IMR-90 (cell line): ENCODE results near the gene NAA38. TPM values are rescaled to one million over a fixed set of nuclear protein-coding genes. Genes with fewer than 3 reads are reported as not detected.

Experiments used
- ATAC-seq: fragments of 200-7000 bp; cut with Tn5 transposase; 2 replicates; pipeline ENCODE4 v1.9.1; 2020; ENCODE audit warnings: low read depth, mild to moderate bottlenecking, moderate library complexity
- BruUV-seq: library from RNA; stranded (reverse); fragments of 400-500 nt; replicated peaks from 2 replicates; lab custom pipeline; 2021; lab: Mats Ljungman, UMichigan
- CTCF ChIA-PET: fragments of 300-600 bp; formaldehyde crosslinking; extraction: SDS; loops from one replicate; lab custom pipeline; 2021; ENCODE audit warnings: antibody characterized with exemption; lab: Yijun Ruan, JAX
- POLR2A ChIA-PET: fragments of 300-600 bp; sonication (Branson Sonifier 250); formaldehyde crosslinking; loops from one replicate; lab custom pipeline; 2022; ENCODE audit warnings: antibody characterized with exemption; ENCODE audit not compliant: unreplicated experiment; lab: Charles Lee
- DNase-seq: peaks from one replicate; pipeline ENCODE4 v3.0.0; 2013
- H2AFZ ChIP-seq: replicated peaks from 2 replicates; pipeline ENCODE3; 2013; ENCODE audit warnings: low read length, mild to moderate bottlenecking; ENCODE audit not compliant: poor library complexity
- H2AK5ac ChIP-seq: 2 replicates; pipeline ENCODE4 v1.6.1; 2013; ENCODE audit warnings: low read depth, low read length, inconsistent platforms
- H2AK9ac ChIP-seq: replicated peaks from 2 replicates; pipeline ENCODE3; 2013; ENCODE audit warnings: mild to moderate bottlenecking, low read depth, low read length, moderate library complexity; ENCODE audit not compliant: poor library complexity
- H2BK120ac ChIP-seq: 2 replicates; pipeline ENCODE4 v1.6.1; 2013; ENCODE audit warnings: low read depth, low read length, inconsistent platforms
- H2BK15ac ChIP-seq: 3 replicates; pipeline ENCODE4 v1.6.1; 2013; ENCODE audit warnings: low read depth, low read length, inconsistent platforms
- H2BK20ac ChIP-seq: 2 replicates; pipeline ENCODE4 v1.6.1; 2013; ENCODE audit warnings: low read depth, mild to moderate bottlenecking, inconsistent platforms, low read length, moderate library complexity
- H2BK5ac ChIP-seq: 2 replicates; pipeline ENCODE4 v1.6.1; 2013; ENCODE audit warnings: mild to moderate bottlenecking, low read depth, low read length, inconsistent platforms; ENCODE audit not compliant: poor library complexity, severe bottlenecking
- H3K14ac ChIP-seq: replicated peaks from 2 replicates; pipeline ENCODE4 v1.6.1; 2013; ENCODE audit warnings: low read depth, low read length, inconsistent platforms
- H3K18ac ChIP-seq: 2 replicates; pipeline ENCODE4 v1.6.1; 2013; ENCODE audit warnings: low read depth, low read length, control low read depth
- H3K23ac ChIP-seq: 2 replicates; pipeline ENCODE4 v1.6.1; 2013; ENCODE audit warnings: low read depth, low read length, inconsistent platforms
- H3K27ac ChIP-seq: 2 replicates; pipeline ENCODE4 v1.5.1; 2013; ENCODE audit warnings: mild to moderate bottlenecking, control low read depth, low read length; ENCODE audit not compliant: insufficient read depth
- H3K27me3 ChIP-seq: 2 replicates; pipeline ENCODE4 v1.6.1; 2013; ENCODE audit warnings: low read length; ENCODE audit not compliant: control insufficient read depth, insufficient read depth
- H3K36me3 ChIP-seq: 2 replicates; pipeline ENCODE4 v1.6.1; 2013; ENCODE audit warnings: low read length, mixed read lengths; ENCODE audit not compliant: control insufficient read depth, insufficient read depth
- H3K4ac ChIP-seq: 2 replicates; pipeline ENCODE4 v1.6.1; 2013; ENCODE audit warnings: low read depth, low read length, inconsistent platforms
- H3K4me1 ChIP-seq: 2 replicates; pipeline ENCODE4 v1.6.1; 2013; ENCODE audit warnings: low read length, mixed read lengths; ENCODE audit not compliant: control insufficient read depth, insufficient read depth
- H3K4me2 ChIP-seq: 2 replicates; pipeline ENCODE4 v1.6.1; 2013; ENCODE audit warnings: low read depth, mild to moderate bottlenecking, control low read depth, low read length, moderate library complexity
- H3K4me3 ChIP-seq: 2 replicates; pipeline ENCODE4 v1.5.1; 2013; ENCODE audit warnings: low read depth, mild to moderate bottlenecking, control low read depth, low read length, moderate library complexity; ENCODE audit not compliant: insufficient read depth
- H3K56ac ChIP-seq: 2 replicates; pipeline ENCODE4 v1.6.1; 2013; ENCODE audit warnings: low read length, inconsistent platforms; ENCODE audit not compliant: insufficient read depth; ENCODE audit errors: extremely low read depth
- H3K79me1 ChIP-seq, 2 experiments: 2 replicates each; pipeline ENCODE4 v1.6.1; 2013; ENCODE audit warnings: low read length in 2 of 2, inconsistent platforms in 1 of 2, low read depth in 1 of 2
- H3K9ac ChIP-seq: 2 replicates; pipeline ENCODE4 v1.6.1; 2013; ENCODE audit warnings: low read depth, low read length, control low read depth
- H3K9me1 ChIP-seq: 2 replicates; pipeline ENCODE4 v1.6.1; 2013; ENCODE audit warnings: low read length, inconsistent platforms; ENCODE audit not compliant: insufficient read depth
- H3K9me3 ChIP-seq: 2 replicates; pipeline ENCODE4 v1.6.1; 2013; ENCODE audit warnings: low read length; ENCODE audit not compliant: control insufficient read depth, insufficient read depth
- H4K20me1 ChIP-seq: 2 replicates; pipeline ENCODE4 v1.6.1; 2013; ENCODE audit warnings: low read length, inconsistent platforms; ENCODE audit not compliant: insufficient read depth
- H4K5ac ChIP-seq: 2 replicates; pipeline ENCODE4 v1.6.1; 2013; ENCODE audit warnings: mild to moderate bottlenecking, low read depth, low read length, control low read depth
- H4K8ac ChIP-seq, 2 experiments: 2 replicates each; pipeline ENCODE4 v1.6.1; 2013; ENCODE audit warnings: low read depth in 2 of 2, low read length in 2 of 2, control low read depth in 1 of 2, inconsistent platforms in 1 of 2
- H4K91ac ChIP-seq: 2 replicates; pipeline ENCODE4 v1.6.1; 2013; ENCODE audit warnings: low read depth, low read length, inconsistent platforms; ENCODE audit not compliant: insufficient read depth
- BHLHE40 ChIP-seq: fragments of 150-350 bp; IDR thresholded peaks from 2 replicates; pipeline ENCODE4 v1.6.1; 2016; ENCODE audit warnings: mild to moderate bottlenecking, low read depth, low read length
- CEBPB ChIP-seq: IDR thresholded peaks from 2 replicates; pipeline ENCODE4 v1.6.1; 2012; ENCODE audit warnings: low read depth, low read length, improper control_type of control experiment
- CHD1 ChIP-seq: IDR thresholded peaks from 2 replicates; pipeline ENCODE4 v1.6.1; 2012; ENCODE audit warnings: low read depth, low read length, improper control_type of control experiment
- ELK1 ChIP-seq: fragments of 150-350 bp; IDR thresholded peaks from 2 replicates; pipeline ENCODE4 v1.6.1; 2016; ENCODE audit warnings: low read depth, mild to moderate bottlenecking, low read length, moderate library complexity, borderline replicate concordance
- FOS ChIP-seq: fragments of 150-350 bp; IDR thresholded peaks from 2 replicates; pipeline ENCODE4 v1.6.1; 2016; ENCODE audit warnings: low read depth, low read length
- MAZ ChIP-seq: IDR thresholded peaks from 2 replicates; pipeline ENCODE4 v1.6.1; 2012; ENCODE audit warnings: low read depth, mild to moderate bottlenecking, low read length, improper control_type of control experiment, moderate library complexity, borderline replicate concordance
- POLR2A ChIP-seq: IDR thresholded peaks from 2 replicates; pipeline ENCODE4 v1.6.1; 2012; ENCODE audit warnings: mild to moderate bottlenecking, low read depth, low read length
- SMC3 ChIP-seq: fragments of 150-350 bp; IDR thresholded peaks from 2 replicates; pipeline ENCODE4 v1.6.1; 2016; ENCODE audit warnings: low read depth, mild to moderate bottlenecking, antibody characterized with exemption, low read length, moderate library complexity
- USF2 ChIP-seq: fragments of 150-350 bp; IDR thresholded peaks from 2 replicates; pipeline ENCODE4 v1.6.1; 2017; ENCODE audit warnings: mild to moderate bottlenecking, antibody characterized with exemption, low read length, low read depth
- WGBS, 2 experiments: methylation state at CpG; one replicate each; pipeline versions ENCODE4 v1.1.5 to v1.1.7; 2013; ENCODE audit warnings: missing lambda C conversion rate in 2 of 2; ENCODE audit not compliant: insufficient read length in 1 of 2; ENCODE audit errors: extremely low coverage in 2 of 2; 5-methylcytosine and 5-hydroxymethylcytosine counted together
- dilution Hi-C: fragments of 300-500 bp; cut with HindIII; formaldehyde crosslinking; loops from one replicate; pipeline ENCODE4 v1.14.3; 2018; ENCODE audit warnings: low sequenced_read_pairs; ENCODE audit not compliant: unreplicated experiment
- in situ Hi-C: fragments of 300-500 bp; cut with MboI; formaldehyde crosslinking; loops from 3 replicates; pipeline ENCODE4 v1.14.3; 2019; ENCODE audit warnings: low sequenced_read_pairs, inconsistent platforms, mixed read lengths
- intact Hi-C: fragments of 100-400 bp; cut with micrococcal nuclease; formaldehyde crosslinking; loops from 2 replicates; pipeline ENCODE4 v1.10.0; 2022
- polyA plus RNA-seq, 3 experiments: library from polyadenylated mRNA; depleted of rRNA; stranded (reverse); fragments of >200 nt; gene quantifications; 2 replicates each; pipeline ENCODE4 v1.2.3, GENCODE V29; 2012; ENCODE audit warnings: low replicate concordance in 1 of 3
- total RNA-seq: library from RNA; depleted of rRNA; stranded (reverse); fragments of >200 nt; gene quantifications from 2 replicates; pipeline ENCODE4 v1.2.3, GENCODE V29; 2012
- TF ChIP-seq, protein P1 (sequence below): conservative IDR thresholded peaks from 2 replicates; pipeline ENCODE4 v1.5.1; 2012; ENCODE audit warnings: mild to moderate bottlenecking, low read depth, low read length, improper control_type of control experiment

NAA38 gene
- total and polyA plus RNA-seq, 2 of the 4 experiments (the other 2 are of a cell fraction) = 40.7 to 76.8 TPM

DNA sequence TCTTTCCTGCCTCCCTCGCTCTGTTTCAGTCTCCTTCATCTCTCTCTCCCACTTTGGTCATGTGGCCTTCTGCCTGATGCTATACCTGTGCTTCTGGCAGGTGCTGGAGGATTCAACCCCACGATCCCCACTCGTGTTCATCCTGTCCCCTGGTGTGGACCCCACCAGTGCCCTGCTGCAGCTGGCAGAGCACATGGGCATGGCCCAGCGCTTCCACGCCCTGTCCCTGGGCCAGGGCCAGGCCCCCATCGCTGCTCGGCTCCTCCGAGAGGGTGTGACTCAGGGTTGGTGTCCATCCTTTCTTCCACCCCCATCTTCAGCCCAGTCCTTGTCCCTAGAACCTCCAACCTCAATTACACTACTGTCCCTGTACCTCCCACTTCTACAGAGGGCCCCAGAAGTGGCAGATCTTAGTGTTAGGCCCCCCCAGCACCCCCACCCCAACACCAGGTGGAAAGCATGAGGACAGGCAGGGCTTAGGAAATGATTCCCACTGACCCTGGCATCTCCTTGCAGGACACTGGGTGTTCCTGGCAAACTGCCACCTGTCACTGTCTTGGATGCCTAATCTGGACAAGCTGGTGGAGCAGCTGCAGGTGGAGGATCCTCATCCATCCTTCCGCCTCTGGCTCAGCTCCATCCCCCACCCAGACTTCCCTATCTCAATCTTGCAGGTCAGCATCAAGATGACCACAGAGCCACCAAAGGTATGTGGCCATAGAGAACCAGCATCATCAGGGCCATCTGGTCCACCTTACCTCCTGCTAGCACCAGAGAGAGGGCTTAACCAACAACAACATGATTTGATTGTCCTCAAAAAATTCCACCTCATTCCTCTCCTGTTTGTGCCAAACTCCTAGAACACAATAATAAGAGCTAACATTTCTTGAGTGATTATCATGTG is 33.1 kb downstream of the NAA38 start:
- H4K5ac ChIP-seq = no peak overlapping the region
- CTCF ChIA-PET = interaction anchor here (1.2 kb wide), 1 partner anchor 9 kb away, joined by 3 read pairs; no protein-coding TSS in a partner anchor
- DNase-seq = no peak

More for the DNA sequence above, 33.1 kb downstream of the NAA38 start:
- Histone ChIP-seq H3K18ac (no peak overlapping the region), H3K4me2 (no peak overlapping the region), H2AK9ac (no peak overlapping the region), H2BK15ac (no peak overlapping the region), H3K79me1 (no peaks in the 10 kb centered on the region), H3K56ac (no peak overlapping the region), H2BK20ac (no peak overlapping the region), H3K4ac (no peak overlapping the region), H2BK120ac (no peak overlapping the region), H3K9me3 (no peaks in the 10 kb centered on the region), H3K36me3 (no peaks in the 10 kb centered on the region), H4K20me1 (no peaks in the 10 kb centered on the region; the same call in 1 of the 2 replicates), H2AK5ac (no peak overlapping the region; the same call in 1 of the 2 replicates), H3K4me1 (no peaks in the 10 kb centered on the region; the same call in 1 of the 2 replicates), H2BK5ac (no peak overlapping the region), H3K9ac (no peak overlapping the region), H3K9me1 (no peaks in the 10 kb centered on the region), H3K23ac (no peak overlapping the region), H2AFZ (peak overlapping the region; percentile 23), H3K4me3 (no peak overlapping the region), H3K27ac (no peak overlapping the region), H3K14ac (no peak overlapping the region), H3K27me3 (peaks cover 21% of the 10 kb centered on the region), H4K91ac (no peak overlapping the region), H4K8ac (no peak overlapping the region)
- no peak for ATAC-seq
- 90% methylated on average over 2 of the region's 9 CpGs; no CpG with 5 or more reads in 1 of the 2 experiments for WGBS, 2 experiments
- no TSS peak for BruUV-seq
- in situ Hi-C loops (loop anchor here (5.0 kb wide), 1 partner anchor 82 kb away; no protein-coding TSS in a partner anchor), intact Hi-C loops (loop anchor here (5.0 kb wide), 2 partner anchors 73 to 168 kb away; no protein-coding TSS in a partner anchor), dilution Hi-C loops (no loop called here)
- POLR2A ChIA-PET = no interaction called here
- TF ChIP-seq SMC3 (no peak), BHLHE40 (no peak), CEBPB (no peak), MAZ (no peak), ELK1 (no peak), CHD1 (no peak), FOS (no peak), USF2 (no peak), POLR2A (no peak)
- TF ChIP-seq, protein P1, sequence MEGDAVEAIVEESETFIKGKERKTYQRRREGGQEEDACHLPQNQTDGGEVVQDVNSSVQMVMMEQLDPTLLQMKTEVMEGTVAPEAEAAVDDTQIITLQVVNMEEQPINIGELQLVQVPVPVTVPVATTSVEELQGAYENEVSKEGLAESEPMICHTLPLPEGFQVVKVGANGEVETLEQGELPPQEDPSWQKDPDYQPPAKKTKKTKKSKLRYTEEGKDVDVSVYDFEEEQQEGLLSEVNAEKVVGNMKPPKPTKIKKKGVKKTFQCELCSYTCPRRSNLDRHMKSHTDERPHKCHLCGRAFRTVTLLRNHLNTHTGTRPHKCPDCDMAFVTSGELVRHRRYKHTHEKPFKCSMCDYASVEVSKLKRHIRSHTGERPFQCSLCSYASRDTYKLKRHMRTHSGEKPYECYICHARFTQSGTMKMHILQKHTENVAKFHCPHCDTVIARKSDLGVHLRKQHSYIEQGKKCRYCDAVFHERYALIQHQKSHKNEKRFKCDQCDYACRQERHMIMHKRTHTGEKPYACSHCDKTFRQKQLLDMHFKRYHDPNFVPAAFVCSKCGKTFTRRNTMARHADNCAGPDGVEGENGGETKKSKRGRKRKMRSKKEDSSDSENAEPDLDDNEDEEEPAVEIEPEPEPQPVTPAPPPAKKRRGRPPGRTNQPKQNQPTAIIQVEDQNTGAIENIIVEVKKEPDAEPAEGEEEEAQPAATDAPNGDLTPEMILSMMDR = no peak
